PFSK-1 (cell line): ENCODE results near the gene STARD5.

ENCODE experiments used
- POLR2AphosphoS5 ChIP-seq: IDR thresholded peaks from 2 replicates; pipeline ENCODE4 v1.6.1; 2012; ENCODE audit warnings: low read depth, mild to moderate bottlenecking, control low read depth, low read length, moderate library complexity
- SIN3A ChIP-seq: IDR thresholded peaks from 2 replicates; pipeline ENCODE4 v1.6.1; 2012; ENCODE audit warnings: mild to moderate bottlenecking, low read length, moderate library complexity, borderline replicate concordance; ENCODE audit not compliant: insufficient read depth

GRCh38 chr15:81302701-81303109, 21.2 kb downstream of the STARD5 start:
- TF ChIP-seq POLR2AphosphoS5 (no peak), SIN3A (no peak)
